Measurements from ENCODE around the gene PITPNM3.
"Not testable (repeated sequence)": the region's sequence is repeated elsewhere in the genome, so short reads cannot be mapped to it uniquely, and the experiment has no call there.

PITPNM3 gene

GRCh38 chr17:6596511-6596910 is 40.2 kb upstream of the PITPNM3 start:
- TF ChIP-seq RARB (CRISPR knock-in tag; IDR thresholded peaks at IDR 0.05) (no peak), ZNF8 (CRISPR knock-in tag; IDR thresholded peaks at IDR 0.05) (no peak), ISL1 (CRISPR knock-in tag; IDR thresholded peaks at IDR 0.05) (no peak), CSRNP3 (CRISPR knock-in tag; IDR thresholded peaks at IDR 0.05) (no peak), ZFP30 (CRISPR knock-in tag; IDR thresholded peaks at IDR 0.05) (no peak), OSR1 (CRISPR knock-in tag; IDR thresholded peaks at IDR 0.05) (no peak), BACH2 (CRISPR knock-in tag; IDR thresholded peaks at IDR 0.05; ENCODE audit: borderline replicate concordance) (no peak), PATZ1 (CRISPR knock-in tag; IDR thresholded peaks at IDR 0.05; ENCODE audit: borderline replicate concordance) (no peak), ESRRG (CRISPR knock-in tag; IDR thresholded peaks at IDR 0.05) (no peak), CSDC2 (CRISPR knock-in tag; IDR thresholded peaks at IDR 0.05) (no peak), TSHZ2 (CRISPR knock-in tag; IDR thresholded peaks at IDR 0.05) (no peak), GLIS3 (CRISPR knock-in tag; IDR thresholded peaks at IDR 0.05) (no peak), ZFP3 (CRISPR knock-in tag; IDR thresholded peaks at IDR 0.05) (no peak)
- no peak for ATAC-seq

- TF ChIP-seq ESRRG (CRISPR knock-in tag; IDR thresholded peaks at IDR 0.05) (no peak), CREB5 (CRISPR knock-in tag; IDR thresholded peaks at IDR 0.05; ENCODE audit: low read depth) (no peak), BACH2 (CRISPR knock-in tag; IDR thresholded peaks at IDR 0.05; ENCODE audit: borderline replicate concordance) (no peak), RARB (CRISPR knock-in tag; IDR thresholded peaks at IDR 0.05) (no peak), CSDC2 (CRISPR knock-in tag; IDR thresholded peaks at IDR 0.05) (no peak), PATZ1 (CRISPR knock-in tag; IDR thresholded peaks at IDR 0.05; ENCODE audit: borderline replicate concordance) (no peak), TOX (CRISPR knock-in tag; IDR thresholded peaks at IDR 0.05; ENCODE audit: borderline replicate concordance) (no peak), TCF4 (CRISPR knock-in tag; IDR thresholded peaks at IDR 0.05; ENCODE audit: borderline replicate concordance) (no peak), ZFP30 (CRISPR knock-in tag; IDR thresholded peaks at IDR 0.05) (no peak), ZNF8 (CRISPR knock-in tag; IDR thresholded peaks at IDR 0.05) (no peak), ZNF565 (CRISPR knock-in tag; conservative IDR thresholded peaks at IDR 0.05; ENCODE audit: low read depth) (no peak), TSHZ2 (CRISPR knock-in tag; IDR thresholded peaks at IDR 0.05) (no peak)
- TF ChIP-seq, protein P1, sequence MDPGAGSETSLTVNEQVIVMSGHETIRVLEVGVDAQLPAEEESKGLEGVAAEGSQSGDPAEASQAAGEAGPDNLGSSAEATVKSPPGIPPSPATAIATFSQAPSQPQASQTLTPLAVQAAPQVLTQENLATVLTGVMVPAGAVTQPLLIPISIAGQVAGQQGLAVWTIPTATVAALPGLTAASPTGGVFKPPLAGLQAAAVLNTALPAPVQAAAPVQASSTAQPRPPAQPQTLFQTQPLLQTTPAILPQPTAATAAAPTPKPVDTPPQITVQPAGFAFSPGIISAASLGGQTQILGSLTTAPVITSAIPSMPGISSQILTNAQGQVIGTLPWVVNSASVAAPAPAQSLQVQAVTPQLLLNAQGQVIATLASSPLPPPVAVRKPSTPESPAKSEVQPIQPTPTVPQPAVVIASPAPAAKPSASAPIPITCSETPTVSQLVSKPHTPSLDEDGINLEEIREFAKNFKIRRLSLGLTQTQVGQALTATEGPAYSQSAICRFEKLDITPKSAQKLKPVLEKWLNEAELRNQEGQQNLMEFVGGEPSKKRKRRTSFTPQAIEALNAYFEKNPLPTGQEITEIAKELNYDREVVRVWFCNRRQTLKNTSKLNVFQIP (CRISPR knock-in tag; IDR thresholded peaks at IDR 0.05; ENCODE audit: borderline replicate concordance, low read depth), result no peak
These were observed 39.7 kb upstream of the PITPNM3 start for GRCh38 chr17:6596081-6596480.

DNA sequence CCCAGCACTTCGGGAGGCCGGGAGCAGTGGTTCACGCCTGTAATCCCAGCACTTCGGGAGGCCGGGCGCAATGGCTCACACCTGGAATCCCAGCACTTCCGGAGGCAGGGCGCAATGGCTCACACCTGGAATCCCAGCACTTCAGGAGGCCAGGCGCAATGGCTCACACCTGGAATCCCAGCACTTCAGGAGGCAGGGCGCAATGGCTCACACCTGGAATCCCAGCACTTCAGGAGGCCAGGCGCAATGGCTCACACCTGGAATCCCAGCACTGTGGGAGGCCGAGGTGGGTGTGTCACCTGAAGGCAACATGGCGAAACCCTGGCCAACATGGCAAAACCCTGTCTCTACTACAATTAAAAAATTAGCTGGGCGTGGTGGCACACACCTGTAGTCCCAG is 37.0 kb upstream of the PITPNM3 start:
- ATAC-seq, result not testable (repeated sequence)

More at GRCh38 chr17:6596081-6596480, 39.7 kb upstream of the PITPNM3 start:
- no peak for ATAC-seq

Data from SK-N-SH treated with all-trans-retinoic acid at 6 μM for 48 hours (cell line).